WTC11 (cell line): Measurements from ENCODE around the gene RBM18. TPM values are rescaled to one million over a fixed set of nuclear protein-coding genes. Genes with fewer than 3 reads are reported as not detected.

ENCODE experiments used
- ATAC-seq: fragments of 200-7000 bp; cut with Tn5 transposase; 2 replicates; pipeline ENCODE4 v1.10.0; 2021; ENCODE audit warnings: mild to moderate bottlenecking, moderate library complexity
- CTCF ChIA-PET: fragments of 300-600 bp; sonication (Branson Sonifier 250); formaldehyde crosslinking; loops from one replicate; lab custom pipeline; 2021; ENCODE audit warnings: antibody characterized with exemption; lab: Charles Lee
- POLR2A ChIA-PET: fragments of 350-600 bp; sonication (Branson Sonifier 250); formaldehyde crosslinking; loops from one replicate; lab custom pipeline; 2021; ENCODE audit warnings: antibody characterized with exemption; lab: Charles Lee
- DNase-seq: peaks from one replicate; pipeline ENCODE4 v3.0.0; 2021; ENCODE audit warnings: low spot score
- H3K27ac Mint-ChIP-seq: 2 replicates; pipeline ENCODE4 v1.8.0; 2021; ENCODE audit warnings: mixed read lengths
- H3K27me3 Mint-ChIP-seq: 2 replicates; pipeline ENCODE4 v1.8.0; 2021; ENCODE audit warnings: low read depth, mild to moderate bottlenecking, moderate library complexity, mixed read lengths
- H3K36me3 Mint-ChIP-seq: 2 replicates; pipeline ENCODE4 v1.8.0; 2021; ENCODE audit warnings: mixed read lengths
- H3K4me1 Mint-ChIP-seq: 2 replicates; pipeline ENCODE4 v1.8.0; 2022; ENCODE audit warnings: mixed read lengths
- H3K4me3 Mint-ChIP-seq: 2 replicates; pipeline ENCODE4 v1.8.0; 2021; ENCODE audit warnings: mild to moderate bottlenecking, moderate library complexity, mixed read lengths
- H3K9me3 Mint-ChIP-seq: 2 replicates; pipeline ENCODE4 v1.8.0; 2021; ENCODE audit warnings: mixed read lengths
- ATF3 ChIP-seq: sonication (generic); formaldehyde crosslinking; conservative IDR thresholded peaks from 2 replicates; pipeline ENCODE4 v1.8.1; 2022; ENCODE audit warnings: mild to moderate bottlenecking, missing genetic modification reagents
- CBFB ChIP-seq: sonication (generic); formaldehyde crosslinking; IDR thresholded peaks from 2 replicates; pipeline ENCODE4 v1.8.1; 2022; ENCODE audit warnings: mild to moderate bottlenecking, low read depth, missing genetic modification reagents
- CDX4 ChIP-seq: fragments of 250-450 bp; sonication (Bioruptor Pico); IDR thresholded peaks from 2 replicates; pipeline ENCODE4 v1.9.0; 2021; ENCODE audit warnings: moderate library complexity, mild to moderate bottlenecking, inconsistent platforms, borderline replicate concordance
- ELF4 ChIP-seq: sonication (generic); formaldehyde crosslinking; IDR thresholded peaks from 2 replicates; pipeline ENCODE4 v1.8.1; 2022; ENCODE audit warnings: low read depth, mild to moderate bottlenecking, moderate library complexity, missing genetic modification reagents
- ERG ChIP-seq: fragments of 250-450 bp; sonication (Bioruptor Pico); IDR thresholded peaks from 2 replicates; pipeline ENCODE4 v1.8.0; 2021; ENCODE audit warnings: mild to moderate bottlenecking
- GABPB1 ChIP-seq: sonication (generic); formaldehyde crosslinking; IDR thresholded peaks from 2 replicates; pipeline ENCODE4 v1.8.1; 2023; ENCODE audit warnings: mild to moderate bottlenecking, missing genetic modification reagents
- JAZF1 ChIP-seq: fragments of 250-450 bp; sonication (Bioruptor Pico); IDR thresholded peaks from 2 replicates; pipeline ENCODE4 v1.9.0; 2021; ENCODE audit warnings: moderate library complexity, mild to moderate bottlenecking, inconsistent platforms
- KAT7 ChIP-seq: sonication (generic); formaldehyde crosslinking; IDR thresholded peaks from 2 replicates; pipeline ENCODE4 v1.8.1; 2023; ENCODE audit warnings: missing genetic modification reagents, mild to moderate bottlenecking, borderline replicate concordance
- NFE2L1 ChIP-seq: sonication (generic); formaldehyde crosslinking; IDR thresholded peaks from 2 replicates; pipeline ENCODE4 v1.8.1; 2023; ENCODE audit warnings: missing genetic modification reagents
- SMAD4 ChIP-seq: sonication (generic); formaldehyde crosslinking; IDR thresholded peaks from 2 replicates; pipeline ENCODE4 v1.8.0; 2022; ENCODE audit warnings: mild to moderate bottlenecking, missing genetic modification reagents
- TEAD4 ChIP-seq: sonication (generic); formaldehyde crosslinking; IDR thresholded peaks from 2 replicates; pipeline ENCODE4 v1.8.0; 2022; ENCODE audit warnings: mild to moderate bottlenecking, missing genetic modification reagents
- TP53 ChIP-seq: sonication (generic); formaldehyde crosslinking; IDR thresholded peaks from 2 replicates; pipeline ENCODE4 v1.8.1; 2023; ENCODE audit warnings: mild to moderate bottlenecking, missing genetic modification reagents
- ZBTB21 ChIP-seq: sonication (generic); formaldehyde crosslinking; IDR thresholded peaks from 2 replicates; pipeline ENCODE4 v1.8.1; 2023; ENCODE audit warnings: mild to moderate bottlenecking, missing genetic modification reagents, borderline replicate concordance
- ZNF532 ChIP-seq: fragments of 250-450 bp; sonication (Bioruptor Pico); IDR thresholded peaks from 2 replicates; pipeline ENCODE4 v1.9.0; 2021; ENCODE audit warnings: mild to moderate bottlenecking, borderline replicate concordance
- ZSCAN18 ChIP-seq: fragments of 250-450 bp; sonication (Bioruptor Pico); IDR thresholded peaks from 2 replicates; pipeline ENCODE4 v2.1.2; 2022; ENCODE audit warnings: mild to moderate bottlenecking, moderate library complexity
- total RNA-seq: library from RNA; stranded (reverse); gene quantifications from 3 replicates; pipeline ENCODE4 v1.2.3, GENCODE V29; 2021
- TF ChIP-seq, protein P1 (sequence below): sonication (generic); formaldehyde crosslinking; IDR thresholded peaks from 2 replicates; pipeline ENCODE4 v1.8.0; 2023; ENCODE audit warnings: mild to moderate bottlenecking, missing genetic modification reagents

RBM18 gene
- total RNA-seq, 1 experiment from 2014 or later = 11.4 TPM

DNA sequence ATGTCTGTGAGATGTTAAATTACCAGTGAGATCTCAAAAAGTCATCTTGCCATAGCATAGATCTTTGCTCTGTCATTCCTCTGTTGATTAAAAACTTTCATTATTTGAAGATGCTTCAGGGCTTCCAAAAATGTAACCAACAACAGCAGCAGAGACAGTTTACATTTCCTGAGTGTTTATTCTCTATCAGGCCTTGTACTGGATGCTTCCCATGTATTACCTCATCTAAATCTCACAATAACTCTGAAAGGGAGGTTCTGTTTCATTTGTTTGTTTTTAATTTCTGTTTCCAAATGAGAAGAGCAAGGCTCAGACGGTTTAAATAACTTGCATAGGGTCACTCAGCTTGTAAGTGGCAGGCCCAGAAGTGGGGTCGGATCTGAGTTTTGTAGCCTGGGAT is 45.2 kb upstream of the RBM18 start:
- TF ChIP-seq ZNF532 (CRISPR knock-in tag) = no peak
- TF ChIP-seq ZSCAN18 (CRISPR knock-in tag) = no peak
- TF ChIP-seq CBFB (CRISPR knock-in tag) = no peak
- no peak for TF ChIP-seq TP53 (CRISPR knock-in tag)
- no peak for TF ChIP-seq ATF3 (CRISPR knock-in tag)
- TF ChIP-seq, protein P1, sequence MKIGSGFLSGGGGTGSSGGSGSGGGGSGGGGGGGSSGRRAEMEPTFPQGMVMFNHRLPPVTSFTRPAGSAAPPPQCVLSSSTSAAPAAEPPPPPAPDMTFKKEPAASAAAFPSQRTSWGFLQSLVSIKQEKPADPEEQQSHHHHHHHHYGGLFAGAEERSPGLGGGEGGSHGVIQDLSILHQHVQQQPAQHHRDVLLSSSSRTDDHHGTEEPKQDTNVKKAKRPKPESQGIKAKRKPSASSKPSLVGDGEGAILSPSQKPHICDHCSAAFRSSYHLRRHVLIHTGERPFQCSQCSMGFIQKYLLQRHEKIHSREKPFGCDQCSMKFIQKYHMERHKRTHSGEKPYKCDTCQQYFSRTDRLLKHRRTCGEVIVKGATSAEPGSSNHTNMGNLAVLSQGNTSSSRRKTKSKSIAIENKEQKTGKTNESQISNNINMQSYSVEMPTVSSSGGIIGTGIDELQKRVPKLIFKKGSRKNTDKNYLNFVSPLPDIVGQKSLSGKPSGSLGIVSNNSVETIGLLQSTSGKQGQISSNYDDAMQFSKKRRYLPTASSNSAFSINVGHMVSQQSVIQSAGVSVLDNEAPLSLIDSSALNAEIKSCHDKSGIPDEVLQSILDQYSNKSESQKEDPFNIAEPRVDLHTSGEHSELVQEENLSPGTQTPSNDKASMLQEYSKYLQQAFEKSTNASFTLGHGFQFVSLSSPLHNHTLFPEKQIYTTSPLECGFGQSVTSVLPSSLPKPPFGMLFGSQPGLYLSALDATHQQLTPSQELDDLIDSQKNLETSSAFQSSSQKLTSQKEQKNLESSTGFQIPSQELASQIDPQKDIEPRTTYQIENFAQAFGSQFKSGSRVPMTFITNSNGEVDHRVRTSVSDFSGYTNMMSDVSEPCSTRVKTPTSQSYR (CRISPR knock-in tag) = no peak
- TF ChIP-seq SMAD4 (CRISPR knock-in tag) = no peak
- no peak for TF ChIP-seq NFE2L1
- TF ChIP-seq KAT7 = no peak
- TF ChIP-seq JAZF1 (CRISPR knock-in tag) = no peak
- no peak for TF ChIP-seq TEAD4 (CRISPR knock-in tag)
- no peak for TF ChIP-seq ZBTB21
- TF ChIP-seq ERG (CRISPR knock-in tag) = no peak
- TF ChIP-seq GABPB1 = no peak
- no peak for TF ChIP-seq CDX4 (CRISPR knock-in tag)
- no peak for TF ChIP-seq ELF4 (CRISPR knock-in tag)
- DNase-seq (no peak), ATAC-seq (no peak)
- no peak overlapping the region for H3K4me3 Mint-ChIP-seq
- POLR2A ChIA-PET = no interaction called here
- H3K27ac Mint-ChIP-seq = no peak overlapping the region
- H3K36me3 Mint-ChIP-seq = peaks cover 17% of the 10 kb centered on the region
- no peaks in the 10 kb centered on the region for H3K27me3 Mint-ChIP-seq
- H3K4me1 Mint-ChIP-seq = no peaks in the 10 kb centered on the region
- H3K9me3 Mint-ChIP-seq = no peaks in the 10 kb centered on the region
- CTCF ChIA-PET = no interaction called here
